CD4-positive, alpha-beta memory T cell (primary cell): ENCODE data around the gene DNAJA2. TPM values are rescaled to one million over a fixed set of nuclear protein-coding genes. Genes with fewer than 3 reads are reported as not detected.

Source experiments
- CTCF ChIA-PET: fragments of 350-600 bp; sonication (Branson Sonifier 250); formaldehyde crosslinking; loops from one replicate; lab custom pipeline; 2021; ENCODE audit warnings: inconsistent platforms; ENCODE audit not compliant: partially characterized antibody; lab: Charles Lee
- POLR2A ChIA-PET: fragments of 350-600 bp; sonication (Branson Sonifier 250); formaldehyde crosslinking; loops from one replicate; lab custom pipeline; 2021; ENCODE audit not compliant: partially characterized antibody; lab: Charles Lee
- DNase-seq, 5 donors: peaks; one replicate each; pipeline versions ENCODE4 v3.0.0 to v3.0.0-alpha.2; 2020 to 2022; ENCODE audit warnings: mixed read lengths in 1 of 5
- H3K27ac ChIP-seq: one replicate; pipeline ENCODE4 v1.7.0; 2013; ENCODE audit warnings: low read depth, low read length
- H3K27me3 ChIP-seq: 2 replicates; pipeline ENCODE4 v1.7.0; 2013; ENCODE audit warnings: mild to moderate bottlenecking, low read length, moderate library complexity; ENCODE audit not compliant: insufficient read depth
- H3K36me3 ChIP-seq: 2 replicates; pipeline ENCODE4 v1.7.0; 2013; ENCODE audit warnings: mild to moderate bottlenecking, low read length, moderate library complexity; ENCODE audit not compliant: insufficient read depth
- H3K4me1 ChIP-seq: 2 replicates; pipeline ENCODE4 v1.7.0; 2013; ENCODE audit warnings: mild to moderate bottlenecking, low read length, moderate library complexity; ENCODE audit not compliant: insufficient read depth
- H3K4me3 ChIP-seq, 2 donors: one replicate each; pipeline ENCODE4 v1.7.0; 2013; ENCODE audit warnings: low read length in 2 of 2, mild to moderate bottlenecking in 1 of 2
- H3K9me3 ChIP-seq, 2 donors: one replicate each; pipeline ENCODE4 v1.7.0; 2013; ENCODE audit warnings: low read length in 2 of 2, control low read depth in 1 of 2; ENCODE audit not compliant: control insufficient read depth in 1 of 2
- H3K27ac Mint-ChIP-seq, 7 donors: one replicate each; pipeline ENCODE4 v1.8.0; 2020 to 2021; ENCODE audit warnings: mixed read lengths in 7 of 7, mild to moderate bottlenecking in 6 of 7, inconsistent platforms in 3 of 7, moderate library complexity in 3 of 7
- H3K27me3 Mint-ChIP-seq, 2 donors: one replicate each; pipeline ENCODE4 v1.8.0; 2020 to 2021; ENCODE audit warnings: mixed read lengths in 2 of 2
- H3K36me3 Mint-ChIP-seq, 2 donors: one replicate each; pipeline ENCODE4 v1.8.0; 2020 to 2021; ENCODE audit warnings: mixed read lengths in 2 of 2, inconsistent platforms in 1 of 2, mild to moderate bottlenecking in 1 of 2
- H3K4me1 Mint-ChIP-seq, 4 donors: one replicate each; pipeline ENCODE4 v1.8.0; 2020 to 2021; ENCODE audit warnings: mixed read lengths in 4 of 4, mild to moderate bottlenecking in 1 of 4
- H3K4me3 Mint-ChIP-seq, 8 donors: one replicate each; pipeline ENCODE4 v1.8.0; 2020 to 2021; ENCODE audit warnings: mixed read lengths in 8 of 8, mild to moderate bottlenecking in 7 of 8, moderate library complexity in 6 of 8, inconsistent platforms in 3 of 8
- H3K9me3 Mint-ChIP-seq, 8 donors: one replicate each; pipeline ENCODE4 v1.8.0; 2020 to 2021; ENCODE audit warnings: mixed read lengths in 8 of 8, mild to moderate bottlenecking in 5 of 8, inconsistent platforms in 3 of 8, moderate library complexity in 1 of 8
- intact Hi-C: fragments of 100-400 bp; cut with micrococcal nuclease; formaldehyde crosslinking; loops from one replicate; pipeline ENCODE4 v1.15.1; 2023
- polyA plus RNA-seq, 2 donors: library from polyadenylated mRNA; unstranded; fragments of 300-500 nt; fragmentation: Illumina TruSeq; gene quantifications; one replicate each; pipeline ENCODE4 v1.2.3, GENCODE V29; 2021
- total RNA-seq, 2 experiments: library from RNA; stranded (reverse); gene quantifications; one replicate each; pipeline ENCODE4 v1.2.3, GENCODE V29; 2021

Gene DNAJA2
- total and polyA plus RNA-seq, 4 experiments from 2014 or later = 73.2 to 95.6 (median 79.3) TPM

DNA sequence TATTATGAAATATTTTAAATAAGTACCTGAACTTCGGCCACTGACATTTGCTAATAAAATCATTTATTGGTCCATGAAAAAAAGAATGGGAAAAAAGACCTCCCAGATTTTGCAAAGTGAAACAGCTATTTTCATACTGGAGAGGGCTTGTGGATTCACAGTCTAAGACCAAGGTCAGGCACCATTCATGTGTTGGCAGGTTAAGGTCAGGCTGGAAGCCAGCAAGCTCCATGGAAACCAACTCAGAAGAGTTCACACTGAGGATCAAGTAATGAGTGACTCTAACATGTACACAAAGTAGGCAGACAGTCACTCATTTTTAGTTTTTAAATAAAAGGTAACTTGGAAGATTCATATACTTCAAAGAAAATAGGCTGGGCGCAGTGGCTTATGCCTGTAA is 3.4 kb downstream of the DNAJA2 start:
- peak overlapping the region in 5 of 8 donors; percentile 26 to 43 (median 30) for H3K4me3 Mint-ChIP-seq
- intact Hi-C loops = loop anchor here (5.0 kb wide), 1 partner anchor 348 kb away; the partner anchor contains the start of gene SHCBP1
- peaks cover 32 to 62% of the 10 kb centered on the region in 2 donors for H3K36me3 Mint-ChIP-seq
- peaks cover 27 to 63% (median 46%) of the 10 kb centered on the region in 4 donors for H3K4me1 Mint-ChIP-seq
- H3K27me3 Mint-ChIP-seq = no peaks in the 10 kb centered on the region
- no peak for DNase-seq
- ChIA-PET POLR2A (interaction anchor here (0.6 kb wide), 1 partner anchor 20 kb away, joined by 4 read pairs; no protein-coding TSS in a partner anchor), CTCF (interaction anchor here (1.1 to 2.0 kb wide), 2 partner anchors 20 to 22 kb away, joined by 3 to 5 read pairs; no protein-coding TSS in a partner anchor)
- Histone ChIP-seq H3K36me3 (peaks cover 47% of the 10 kb centered on the region), H3K4me1 (peaks cover 61% of the 10 kb centered on the region), H3K9me3 (no peaks in the 10 kb centered on the region), H3K27ac (no peak overlapping the region), H3K27me3 (no peaks in the 10 kb centered on the region), H3K4me3 (no peak overlapping the region)
- H3K9me3 Mint-ChIP-seq = no peaks in the 10 kb centered on the region
- H3K27ac Mint-ChIP-seq = peak overlapping the region in 5 of 7 donors; percentile 24 to 95 (median 42)

GRCh38 chr16:46968063-46968435 is 5.4 kb downstream of the DNAJA2 start:
- peak overlapping the region in 2 of 7 donors; percentile 40 to 53 for H3K27ac Mint-ChIP-seq
- H3K4me1 ChIP-seq = peaks cover 50% of the 10 kb centered on the region
- ChIA-PET POLR2A (no interaction called here), CTCF (interaction anchor here (1.3 kb wide), 1 partner anchor 40 kb away, joined by 4 read pairs; no protein-coding TSS in a partner anchor)
- no peaks in the 10 kb centered on the region for H3K9me3 Mint-ChIP-seq
- no peak overlapping the region for H3K4me3 ChIP-seq
- H3K27ac ChIP-seq = no peak overlapping the region
- H3K4me1 Mint-ChIP-seq = peaks cover 23 to 59% (median 43%) of the 10 kb centered on the region in 4 donors
- H3K9me3 ChIP-seq = no peaks in the 10 kb centered on the region
- intact Hi-C loops = no loop called here
- peaks cover 64% of the 10 kb centered on the region for H3K36me3 ChIP-seq
- no peak for DNase-seq
- no peaks in the 10 kb centered on the region for H3K27me3 Mint-ChIP-seq
- no peak overlapping the region for H3K4me3 Mint-ChIP-seq
- H3K27me3 ChIP-seq = no peaks in the 10 kb centered on the region
- peaks cover 43 to 77% of the 10 kb centered on the region in 2 donors for H3K36me3 Mint-ChIP-seq

DNA sequence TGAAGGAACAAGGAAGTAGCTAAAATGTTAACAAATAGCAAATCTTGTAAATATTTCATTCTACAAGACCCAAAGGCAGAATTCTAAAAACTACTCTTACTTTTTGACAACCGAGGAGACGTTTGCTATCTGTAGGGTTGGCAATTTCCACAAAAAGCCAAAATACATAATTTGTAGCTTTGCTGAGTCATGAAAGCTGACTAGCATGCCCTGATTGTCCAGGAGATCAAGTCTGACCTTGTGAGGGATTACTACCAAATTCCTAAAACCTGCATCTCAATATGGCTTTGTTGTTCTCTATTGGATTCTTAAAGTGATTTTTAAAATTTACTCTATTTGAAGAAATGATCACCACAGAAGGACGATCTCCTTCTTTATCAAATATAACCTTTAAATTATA is 10.8 kb downstream of the DNAJA2 start:
- Histone ChIP-seq H3K36me3 (peaks cover 82% of the 10 kb centered on the region), H3K4me3 (no peak overlapping the region), H3K27me3 (no peaks in the 10 kb centered on the region), H3K4me1 (peaks cover 27% of the 10 kb centered on the region), H3K9me3 (no peaks in the 10 kb centered on the region), H3K27ac (no peak overlapping the region)
- Mint-ChIP-seq H3K9me3 (no peaks in the 10 kb centered on the region), H3K27me3 (no peaks in the 10 kb centered on the region), H3K36me3 (peaks cover 54 to 87% of the 10 kb centered on the region in 2 donors), H3K4me1 (peaks cover 22 to 44% (median 33%) of the 10 kb centered on the region in 4 donors), H3K4me3 (peak overlapping the region in 1 of 8 donors; percentile 7), H3K27ac (peak overlapping the region; percentile 26 to 84 (median 80))
- POLR2A ChIA-PET = interaction anchor here (0.7 to 1.7 kb wide), 4 partner anchors 10 to 75 kb away, joined by 3 to 6 read pairs (median 4); no protein-coding TSS in a partner anchor
- CTCF ChIA-PET = interaction anchor here (0.9 to 1.6 kb wide), 4 partner anchors 11 to 1195 kb away, joined by 3 to 4 read pairs (median 4); partner anchors contain the start of gene DNAJA2
- intact Hi-C loops = no loop called here
- DNase-seq = no peak

- Histone ChIP-seq H3K27me3 (no peaks in the 10 kb centered on the region), H3K9me3 (no peaks in the 10 kb centered on the region), H3K4me1 (peaks cover 21% of the 10 kb centered on the region), H3K27ac (no peak overlapping the region), H3K36me3 (peaks cover 82% of the 10 kb centered on the region), H3K4me3 (no peak overlapping the region)
- Mint-ChIP-seq H3K27me3 (no peaks in the 10 kb centered on the region), H3K27ac (peak overlapping the region; percentile 33 to 92 (median 84)), H3K9me3 (no peaks in the 10 kb centered on the region), H3K36me3 (peaks cover 52 to 87% of the 10 kb centered on the region in 2 donors), H3K4me1 (peaks cover 20 to 36% (median 31%) of the 10 kb centered on the region in 4 donors), H3K4me3 (peak overlapping the region in 5 of 8 donors; percentile 2 to 55 (median 24))
- ChIA-PET CTCF (interaction anchor here (0.9 to 1.6 kb wide), 3 partner anchors 12 to 1196 kb away, joined by 3 to 4 read pairs (median 4); partner anchors contain the start of gene DNAJA2), POLR2A (interaction anchor here (1.7 to 3.7 kb wide), 3 partner anchors 11 to 12 kb away, joined by 5 to 16 read pairs (median 6); partner anchors contain the start of gene DNAJA2)
- peak in 3 of 5 donors; percentile 31 to 63 (median 38) for DNase-seq
- intact Hi-C loops = no loop called here
These were observed 11.8 kb downstream of the DNAJA2 start for GRCh38 chr16:46961373-46962353.

GRCh38 chr16:46954562-46954961 is 18.9 kb downstream of the DNAJA2 start:
- H3K9me3 ChIP-seq = no peaks in the 10 kb centered on the region
- ChIA-PET POLR2A (no interaction called here), CTCF (no interaction called here)
- no peak overlapping the region for H3K4me3 ChIP-seq
- no peak overlapping the region for H3K27ac ChIP-seq
- peaks cover 49% of the 10 kb centered on the region for H3K36me3 ChIP-seq
- no peak for DNase-seq
- Mint-ChIP-seq H3K27ac (peak overlapping the region in 1 of 7 donors; percentile 5), H3K27me3 (no peaks in the 10 kb centered on the region), H3K4me3 (no peak overlapping the region), H3K9me3 (no peaks in the 10 kb centered on the region), H3K36me3 (peaks cover 24 to 48% of the 10 kb centered on the region in 2 donors), H3K4me1 (peaks cover under 1 to 3% (median 2%) of the 10 kb centered on the region in 4 donors)
- H3K27me3 ChIP-seq = no peaks in the 10 kb centered on the region
- intact Hi-C loops = no loop called here
- H3K4me1 ChIP-seq = no peaks in the 10 kb centered on the region

DNA sequence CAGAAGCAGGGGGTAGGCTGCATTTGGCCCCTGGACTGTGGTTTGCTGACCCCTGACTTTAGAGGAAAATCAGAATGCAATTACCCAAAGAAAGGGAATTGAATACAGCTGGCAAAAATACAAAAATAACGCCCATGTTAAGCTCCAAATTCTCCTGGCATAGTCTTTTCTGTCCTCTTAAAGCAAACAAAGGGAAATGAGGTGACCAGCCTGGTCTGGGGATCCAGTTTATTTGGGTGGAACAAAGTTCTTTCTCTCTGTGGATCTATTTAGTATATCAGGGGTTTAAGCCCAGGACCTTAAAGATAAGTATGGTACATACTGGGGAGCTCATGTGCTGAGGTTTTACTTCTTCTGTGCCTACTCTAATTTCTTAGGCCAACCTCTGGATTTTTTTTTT is 23.5 kb downstream of the DNAJA2 start:
- Mint-ChIP-seq H3K27ac (peak overlapping the region in 2 of 7 donors; percentile 7 to 29), H3K4me1 (peaks cover 5 to 21% (median 11%) of the 10 kb centered on the region in 4 donors), H3K27me3 (no peaks in the 10 kb centered on the region), H3K9me3 (no peaks in the 10 kb centered on the region), H3K36me3 (peaks cover 5 to 6% of the 10 kb centered on the region in 2 donors), H3K4me3 (no peak overlapping the region)
- no peak for DNase-seq
- ChIA-PET POLR2A (interaction anchor here (0.7 kb wide), 1 partner anchor 21 kb away, joined by 4 read pairs; no protein-coding TSS in a partner anchor), CTCF (interaction anchor here (0.7 to 1.7 kb wide), 4 partner anchors 20 to 1207 kb away, joined by 3 to 4 read pairs (median 3); no protein-coding TSS in a partner anchor)
- Histone ChIP-seq H3K27ac (no peak overlapping the region), H3K4me3 (no peak overlapping the region), H3K9me3 (no peaks in the 10 kb centered on the region), H3K36me3 (peaks cover 6% of the 10 kb centered on the region), H3K4me1 (peaks cover 9% of the 10 kb centered on the region), H3K27me3 (no peaks in the 10 kb centered on the region)
- intact Hi-C loops = no loop called here
